Measurements from ENCODE around the gene IMMP2L. TPM values are rescaled to one million over a fixed set of nuclear protein-coding genes. Genes with fewer than 3 reads are reported as not detected.

The IMMP2L gene
- total and polyA plus RNA-seq, 2 donors (not counting 3 experiments of a cell fraction or from before 2014, with no cell fraction given): 9.9 to 11.8 TPM

DNA sequence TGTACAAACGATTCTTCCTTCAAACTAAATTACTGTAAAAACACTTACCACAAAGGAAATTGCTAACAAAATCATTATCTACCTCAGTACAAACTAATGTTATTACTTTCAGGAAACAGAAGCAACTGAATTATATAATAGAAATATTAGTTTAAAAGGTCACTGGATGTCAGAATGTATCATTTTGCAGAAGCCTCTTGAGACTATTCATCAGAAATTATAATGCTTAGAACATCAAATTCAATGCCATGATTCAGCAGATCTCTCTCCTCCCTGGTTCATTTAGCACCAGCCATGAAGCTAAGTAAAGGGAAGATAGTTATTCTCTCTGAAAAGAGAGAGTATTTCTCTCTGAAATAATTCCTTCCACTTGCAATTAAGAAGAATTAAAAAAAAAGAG is 223.3 kb downstream of the IMMP2L start:
- Histone ChIP-seq H3K4me2 (ENCODE audit: insufficient read depth, low read length) (no peak overlapping the region), H3K27me3 (ENCODE audit: control insufficient read depth in 2 of 2, insufficient read depth in 2 of 2, low read length in 2 of 2) (no peaks in the 10 kb centered on the region), H2AFZ (ENCODE audit: low read depth, low read length) (no peak overlapping the region), H3K4me1 (ENCODE audit: control insufficient read depth, extremely low read depth, insufficient read depth, low read length) (no peaks in the 10 kb centered on the region), H3K27ac (ENCODE audit: insufficient read depth, low read depth, low read length) (no peak overlapping the region), H3K9ac (replicated peaks; ENCODE audit: extremely low read depth, insufficient read depth, low read length) (no peak overlapping the region), H3K4me3 (replicated peaks in 1 of 3; ENCODE audit: insufficient read depth in 1 of 3, low read depth in 1 of 3, low read length in 3 of 3) (no peak overlapping the region), H3K79me2 (ENCODE audit: control insufficient read depth, insufficient read depth, low read length) (no peaks in the 10 kb centered on the region), H3K9me1 (replicated peaks; ENCODE audit: control insufficient read depth, extremely low read depth, insufficient read depth, low read length) (no peaks in the 10 kb centered on the region), H3K36me3 (ENCODE audit: control insufficient read depth in 2 of 2, extremely low read depth in 1 of 2, insufficient read depth in 2 of 2, low read length in 2 of 2) (no peaks in the 10 kb centered on the region), H4K20me1 (replicated peaks; ENCODE audit: control insufficient read depth, extremely low read depth, insufficient read depth, low read length) (no peaks in the 10 kb centered on the region), H3K9me3 (replicated peaks; ENCODE audit: control insufficient read depth, insufficient read depth, low read length) (no peaks in the 10 kb centered on the region)
- no peak for FAIRE-seq
- no peak for TF ChIP-seq POLR2AphosphoS5 (IDR thresholded peaks at IDR 0.05; ENCODE audit: insufficient read depth, low read depth, low read length)
- TF ChIP-seq MYC (IDR thresholded peaks at IDR 0.05; ENCODE audit: low read depth, low read length): no peak
- no peak for TF ChIP-seq EZH2 (IDR thresholded peaks at IDR 0.05; ENCODE audit: borderline replicate concordance, low read depth, low read length, severe bottlenecking)
- no peak for TF ChIP-seq JUN (IDR thresholded peaks at IDR 0.05; ENCODE audit: borderline replicate concordance, insufficient read depth, insufficient read length, low read depth)
- TF ChIP-seq, protein P1, sequence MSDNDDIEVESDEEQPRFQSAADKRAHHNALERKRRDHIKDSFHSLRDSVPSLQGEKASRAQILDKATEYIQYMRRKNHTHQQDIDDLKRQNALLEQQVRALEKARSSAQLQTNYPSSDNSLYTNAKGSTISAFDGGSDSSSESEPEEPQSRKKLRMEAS (IDR thresholded peaks at IDR 0.05; ENCODE audit: insufficient read depth, insufficient read length): no peak
- no peak for TF ChIP-seq FOS (IDR thresholded peaks at IDR 0.05; ENCODE audit: borderline replicate concordance, insufficient read depth, low read length)
- no peak for TF ChIP-seq POLR2A (IDR thresholded peaks at IDR 0.05; ENCODE audit: low read depth, low read length)
- TF ChIP-seq GATA2 (IDR thresholded peaks at IDR 0.05; ENCODE audit: insufficient read depth, insufficient read length, low read depth, low read length): no peak
- TF ChIP-seq, protein P2, sequence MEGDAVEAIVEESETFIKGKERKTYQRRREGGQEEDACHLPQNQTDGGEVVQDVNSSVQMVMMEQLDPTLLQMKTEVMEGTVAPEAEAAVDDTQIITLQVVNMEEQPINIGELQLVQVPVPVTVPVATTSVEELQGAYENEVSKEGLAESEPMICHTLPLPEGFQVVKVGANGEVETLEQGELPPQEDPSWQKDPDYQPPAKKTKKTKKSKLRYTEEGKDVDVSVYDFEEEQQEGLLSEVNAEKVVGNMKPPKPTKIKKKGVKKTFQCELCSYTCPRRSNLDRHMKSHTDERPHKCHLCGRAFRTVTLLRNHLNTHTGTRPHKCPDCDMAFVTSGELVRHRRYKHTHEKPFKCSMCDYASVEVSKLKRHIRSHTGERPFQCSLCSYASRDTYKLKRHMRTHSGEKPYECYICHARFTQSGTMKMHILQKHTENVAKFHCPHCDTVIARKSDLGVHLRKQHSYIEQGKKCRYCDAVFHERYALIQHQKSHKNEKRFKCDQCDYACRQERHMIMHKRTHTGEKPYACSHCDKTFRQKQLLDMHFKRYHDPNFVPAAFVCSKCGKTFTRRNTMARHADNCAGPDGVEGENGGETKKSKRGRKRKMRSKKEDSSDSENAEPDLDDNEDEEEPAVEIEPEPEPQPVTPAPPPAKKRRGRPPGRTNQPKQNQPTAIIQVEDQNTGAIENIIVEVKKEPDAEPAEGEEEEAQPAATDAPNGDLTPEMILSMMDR (IDR thresholded peaks at IDR 0.05; ENCODE audit: extremely low read depth in 1 of 2, insufficient read depth in 1 of 2, low read depth in 1 of 2, low read length in 2 of 2): no peak
- ChIA-PET POLR2A (no interaction called here), CTCF (interaction anchor here (0.8 kb wide), 1 partner anchor 25 kb away, joined by 3 read pairs; no protein-coding TSS in a partner anchor)
- BruUV-seq (replicated peaks): no TSS peak
- dilution Hi-C loops (cut with MboI; ENCODE audit: extremely low pct_ligation_motif_present, low sequenced_read_pairs): no loop called here
- intact Hi-C loops (cut with micrococcal nuclease): loop anchor here (5.0 kb wide), 1 partner anchor 47 kb away; no protein-coding TSS in a partner anchor
- no peak for DNase-seq (ENCODE audit: low read depth, low spot score)
